Vagina (tissue), 2 donors: Measurements from ENCODE around the gene NEU4.

ENCODE experiments used
- POLR2A ChIP-seq, 2 donors: fragments of 450-650 bp; IDR thresholded peaks; one replicate each; pipeline ENCODE4 v1.6.1; 2017; ENCODE audit warnings: antibody characterized with exemption in 2 of 2, mild to moderate bottlenecking in 2 of 2, moderate library complexity in 2 of 2
- POLR2AphosphoS5 ChIP-seq, 2 donors: sonication (generic); formaldehyde crosslinking; IDR thresholded peaks; one replicate each; pipeline ENCODE4 v1.9.0; 2017; ENCODE audit warnings: antibody characterized with exemption in 2 of 2, mild to moderate bottlenecking in 2 of 2, low read depth in 1 of 2; ENCODE audit not compliant: insufficient read depth in 1 of 2
- TF ChIP-seq, protein P1 (sequence below), 3 experiments: fragments of 450-650 bp in 2 of 3; fragments of 200-600 bp in 1 of 3; sonication (generic) in 1 of 3; IDR thresholded peaks; one replicate each; pipeline ENCODE4 v1.5.1; 2017 to 2019; ENCODE audit warnings: antibody characterized with exemption in 3 of 3, mild to moderate bottlenecking in 2 of 3, moderate library complexity in 2 of 3

DNA sequence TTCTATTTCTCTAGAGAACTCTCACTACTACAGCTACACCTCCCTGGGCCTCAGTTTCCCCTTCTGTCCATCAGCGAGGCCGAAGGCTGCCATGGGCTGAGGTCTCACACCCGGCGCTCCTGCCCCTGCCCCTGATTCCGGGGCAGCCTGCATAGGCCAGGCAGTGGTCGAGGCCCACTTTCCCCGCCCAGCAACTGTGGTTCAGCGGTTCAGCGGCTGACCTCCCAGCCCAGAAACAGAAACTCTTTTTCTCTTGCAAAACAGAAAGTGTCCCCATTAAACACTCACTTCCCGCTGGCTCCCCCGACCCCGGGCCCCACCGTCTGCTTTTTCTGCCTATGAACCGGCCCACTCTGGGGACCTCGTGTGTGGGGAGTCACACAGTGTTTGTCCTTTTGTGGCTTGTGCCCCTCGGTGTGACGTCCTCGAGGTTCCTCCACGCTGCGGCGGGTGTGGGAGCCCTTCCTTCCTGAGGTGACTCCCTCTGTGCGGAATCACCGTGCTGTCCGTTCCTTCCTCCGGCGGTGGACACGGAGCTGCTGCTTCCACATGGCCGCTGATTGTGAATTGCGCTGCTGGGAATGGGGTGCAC lies 33.7 kb downstream of the NEU4 start:
- TF ChIP-seq, protein P1, sequence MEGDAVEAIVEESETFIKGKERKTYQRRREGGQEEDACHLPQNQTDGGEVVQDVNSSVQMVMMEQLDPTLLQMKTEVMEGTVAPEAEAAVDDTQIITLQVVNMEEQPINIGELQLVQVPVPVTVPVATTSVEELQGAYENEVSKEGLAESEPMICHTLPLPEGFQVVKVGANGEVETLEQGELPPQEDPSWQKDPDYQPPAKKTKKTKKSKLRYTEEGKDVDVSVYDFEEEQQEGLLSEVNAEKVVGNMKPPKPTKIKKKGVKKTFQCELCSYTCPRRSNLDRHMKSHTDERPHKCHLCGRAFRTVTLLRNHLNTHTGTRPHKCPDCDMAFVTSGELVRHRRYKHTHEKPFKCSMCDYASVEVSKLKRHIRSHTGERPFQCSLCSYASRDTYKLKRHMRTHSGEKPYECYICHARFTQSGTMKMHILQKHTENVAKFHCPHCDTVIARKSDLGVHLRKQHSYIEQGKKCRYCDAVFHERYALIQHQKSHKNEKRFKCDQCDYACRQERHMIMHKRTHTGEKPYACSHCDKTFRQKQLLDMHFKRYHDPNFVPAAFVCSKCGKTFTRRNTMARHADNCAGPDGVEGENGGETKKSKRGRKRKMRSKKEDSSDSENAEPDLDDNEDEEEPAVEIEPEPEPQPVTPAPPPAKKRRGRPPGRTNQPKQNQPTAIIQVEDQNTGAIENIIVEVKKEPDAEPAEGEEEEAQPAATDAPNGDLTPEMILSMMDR (IDR thresholded peaks at IDR 0.05), result no peak
- peak in 1 of 2 donors; percentile 61 for TF ChIP-seq POLR2AphosphoS5 (IDR thresholded peaks at IDR 0.05; ENCODE audit: insufficient read depth in 1 of 2, low read depth in 1 of 2)
- no peak for TF ChIP-seq POLR2A (IDR thresholded peaks at IDR 0.05)
